ENCODE measurements around the gene CTDSPL.

The CTDSPL gene

GRCh38 chr3:37833302-37834186 is 28.1 kb upstream of the CTDSPL start:
- peak; percentile 62; the same call in 2 of the 3 replicates for ATAC-seq
- no peak for TF ChIP-seq ISL1 (CRISPR knock-in tag; IDR thresholded peaks at IDR 0.05)
- no peak for TF ChIP-seq PPARA (CRISPR knock-in tag; IDR thresholded peaks at IDR 0.05; ENCODE audit: borderline replicate concordance)
- TF ChIP-seq RARB (CRISPR knock-in tag; IDR thresholded peaks at IDR 0.05), result no peak
- TF ChIP-seq, protein P1, sequence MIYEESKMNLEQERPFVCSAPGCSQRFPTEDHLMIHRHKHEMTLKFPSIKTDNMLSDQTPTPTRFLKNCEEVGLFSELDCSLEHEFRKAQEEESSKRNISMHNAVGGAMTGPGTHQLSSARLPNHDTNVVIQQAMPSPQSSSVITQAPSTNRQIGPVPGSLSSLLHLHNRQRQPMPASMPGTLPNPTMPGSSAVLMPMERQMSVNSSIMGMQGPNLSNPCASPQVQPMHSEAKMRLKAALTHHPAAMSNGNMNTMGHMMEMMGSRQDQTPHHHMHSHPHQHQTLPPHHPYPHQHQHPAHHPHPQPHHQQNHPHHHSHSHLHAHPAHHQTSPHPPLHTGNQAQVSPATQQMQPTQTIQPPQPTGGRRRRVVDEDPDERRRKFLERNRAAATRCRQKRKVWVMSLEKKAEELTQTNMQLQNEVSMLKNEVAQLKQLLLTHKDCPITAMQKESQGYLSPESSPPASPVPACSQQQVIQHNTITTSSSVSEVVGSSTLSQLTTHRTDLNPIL (CRISPR knock-in tag; IDR thresholded peaks at IDR 0.05; ENCODE audit: low read depth), result no peak
- no peak for TF ChIP-seq CSRNP3 (CRISPR knock-in tag; IDR thresholded peaks at IDR 0.05)
- TF ChIP-seq ZNF70 (CRISPR knock-in tag; IDR thresholded peaks at IDR 0.05), result no peak
- no peak for TF ChIP-seq CSDC2 (CRISPR knock-in tag; IDR thresholded peaks at IDR 0.05)
- no peak for TF ChIP-seq SNAI2 (CRISPR knock-in tag; IDR thresholded peaks at IDR 0.05)
- TF ChIP-seq ZFP3 (CRISPR knock-in tag; IDR thresholded peaks at IDR 0.05), result no peak
- TF ChIP-seq ESRRG (CRISPR knock-in tag; IDR thresholded peaks at IDR 0.05), result no peak
- TF ChIP-seq GLIS3 (CRISPR knock-in tag; IDR thresholded peaks at IDR 0.05), result no peak
- no peak for TF ChIP-seq ARNTL (CRISPR knock-in tag; IDR thresholded peaks at IDR 0.05; ENCODE audit: borderline replicate concordance, low read depth)
- TF ChIP-seq POU6F1 (CRISPR knock-in tag; IDR thresholded peaks at IDR 0.05; ENCODE audit: borderline replicate concordance, low read depth), result no peak

- no peak for ATAC-seq
- TF ChIP-seq ZFP3 (CRISPR knock-in tag; IDR thresholded peaks at IDR 0.05) (no peak), SNAI2 (CRISPR knock-in tag; IDR thresholded peaks at IDR 0.05) (no peak), TCF4 (CRISPR knock-in tag; IDR thresholded peaks at IDR 0.05; ENCODE audit: borderline replicate concordance) (no peak), POU6F1 (CRISPR knock-in tag; IDR thresholded peaks at IDR 0.05; ENCODE audit: borderline replicate concordance, low read depth) (no peak), CSDC2 (CRISPR knock-in tag; IDR thresholded peaks at IDR 0.05) (no peak), OSR1 (CRISPR knock-in tag; IDR thresholded peaks at IDR 0.05) (no peak), ZNF565 (CRISPR knock-in tag; conservative IDR thresholded peaks at IDR 0.05; ENCODE audit: low read depth) (no peak)
Measured at GRCh38 chr3:37836589-37836988, 25.1 kb upstream of the CTDSPL start.

DNA sequence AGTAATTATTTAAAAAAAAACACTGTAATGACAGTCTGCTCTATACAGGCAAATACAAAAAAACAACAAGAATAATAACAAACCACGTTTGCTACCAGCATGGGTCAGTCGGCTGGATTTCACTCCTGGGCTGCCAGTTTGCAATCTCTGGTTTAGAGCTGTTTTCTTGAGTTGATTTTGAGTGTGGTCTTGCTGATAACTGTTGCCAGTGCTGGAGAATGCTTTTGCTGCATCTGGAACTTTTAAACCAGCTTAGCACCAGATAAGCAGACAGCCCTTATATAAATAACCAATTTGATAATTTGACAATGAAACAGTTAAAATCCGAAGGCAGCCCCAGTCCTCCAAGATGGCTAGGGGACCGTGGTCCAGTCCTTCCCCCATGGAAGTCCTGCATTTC is 14.0 kb upstream of the CTDSPL start:
- no peak for ATAC-seq
- TF ChIP-seq ARNTL (CRISPR knock-in tag; IDR thresholded peaks at IDR 0.05; ENCODE audit: borderline replicate concordance, low read depth) (no peak), GLIS3 (CRISPR knock-in tag; IDR thresholded peaks at IDR 0.05) (no peak), ZFP3 (CRISPR knock-in tag; IDR thresholded peaks at IDR 0.05) (no peak), ZC3H10 (CRISPR knock-in tag; IDR thresholded peaks at IDR 0.05) (no peak), ZFP30 (CRISPR knock-in tag; IDR thresholded peaks at IDR 0.05) (no peak), POU6F1 (CRISPR knock-in tag; IDR thresholded peaks at IDR 0.05; ENCODE audit: borderline replicate concordance, low read depth) (no peak), ZNF70 (CRISPR knock-in tag; IDR thresholded peaks at IDR 0.05) (no peak), TOX (CRISPR knock-in tag; IDR thresholded peaks at IDR 0.05; ENCODE audit: borderline replicate concordance) (no peak), OSR1 (CRISPR knock-in tag; IDR thresholded peaks at IDR 0.05) (no peak), BACH2 (CRISPR knock-in tag; IDR thresholded peaks at IDR 0.05; ENCODE audit: borderline replicate concordance) (no peak), RARB (CRISPR knock-in tag; IDR thresholded peaks at IDR 0.05) (no peak), ZNF8 (CRISPR knock-in tag; IDR thresholded peaks at IDR 0.05) (no peak), PPARA (CRISPR knock-in tag; IDR thresholded peaks at IDR 0.05; ENCODE audit: borderline replicate concordance) (no peak), TCF4 (CRISPR knock-in tag; IDR thresholded peaks at IDR 0.05; ENCODE audit: borderline replicate concordance) (no peak), CSDC2 (CRISPR knock-in tag; IDR thresholded peaks at IDR 0.05) (no peak)
- TF ChIP-seq, protein P2, sequence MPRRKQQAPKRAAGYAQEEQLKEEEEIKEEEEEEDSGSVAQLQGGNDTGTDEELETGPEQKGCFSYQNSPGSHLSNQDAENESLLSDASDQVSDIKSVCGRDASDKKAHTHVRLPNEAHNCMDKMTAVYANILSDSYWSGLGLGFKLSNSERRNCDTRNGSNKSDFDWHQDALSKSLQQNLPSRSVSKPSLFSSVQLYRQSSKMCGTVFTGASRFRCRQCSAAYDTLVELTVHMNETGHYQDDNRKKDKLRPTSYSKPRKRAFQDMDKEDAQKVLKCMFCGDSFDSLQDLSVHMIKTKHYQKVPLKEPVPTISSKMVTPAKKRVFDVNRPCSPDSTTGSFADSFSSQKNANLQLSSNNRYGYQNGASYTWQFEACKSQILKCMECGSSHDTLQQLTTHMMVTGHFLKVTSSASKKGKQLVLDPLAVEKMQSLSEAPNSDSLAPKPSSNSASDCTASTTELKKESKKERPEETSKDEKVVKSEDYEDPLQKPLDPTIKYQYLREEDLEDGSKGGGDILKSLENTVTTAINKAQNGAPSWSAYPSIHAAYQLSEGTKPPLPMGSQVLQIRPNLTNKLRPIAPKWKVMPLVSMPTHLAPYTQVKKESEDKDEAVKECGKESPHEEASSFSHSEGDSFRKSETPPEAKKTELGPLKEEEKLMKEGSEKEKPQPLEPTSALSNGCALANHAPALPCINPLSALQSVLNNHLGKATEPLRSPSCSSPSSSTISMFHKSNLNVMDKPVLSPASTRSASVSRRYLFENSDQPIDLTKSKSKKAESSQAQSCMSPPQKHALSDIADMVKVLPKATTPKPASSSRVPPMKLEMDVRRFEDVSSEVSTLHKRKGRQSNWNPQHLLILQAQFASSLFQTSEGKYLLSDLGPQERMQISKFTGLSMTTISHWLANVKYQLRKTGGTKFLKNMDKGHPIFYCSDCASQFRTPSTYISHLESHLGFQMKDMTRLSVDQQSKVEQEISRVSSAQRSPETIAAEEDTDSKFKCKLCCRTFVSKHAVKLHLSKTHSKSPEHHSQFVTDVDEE (CRISPR knock-in tag; IDR thresholded peaks at IDR 0.05), result no peak
- TF ChIP-seq, protein P1 (CRISPR knock-in tag; IDR thresholded peaks at IDR 0.05; ENCODE audit: low read depth), result no peak

Data from SK-N-SH treated with all-trans-retinoic acid at 6 μM for 48 hours (cell line).